ENCODE results near the gene GNPTAB. TPM values are rescaled to one million over a fixed set of nuclear protein-coding genes. Genes with fewer than 3 reads are reported as not detected.

The GNPTAB gene
- total and polyA plus RNA-seq, 2 of the 8 experiments (the other 6 are each of a cell fraction or from before 2014, with no cell fraction given), result 21.5 to 51.3 TPM

DNA sequence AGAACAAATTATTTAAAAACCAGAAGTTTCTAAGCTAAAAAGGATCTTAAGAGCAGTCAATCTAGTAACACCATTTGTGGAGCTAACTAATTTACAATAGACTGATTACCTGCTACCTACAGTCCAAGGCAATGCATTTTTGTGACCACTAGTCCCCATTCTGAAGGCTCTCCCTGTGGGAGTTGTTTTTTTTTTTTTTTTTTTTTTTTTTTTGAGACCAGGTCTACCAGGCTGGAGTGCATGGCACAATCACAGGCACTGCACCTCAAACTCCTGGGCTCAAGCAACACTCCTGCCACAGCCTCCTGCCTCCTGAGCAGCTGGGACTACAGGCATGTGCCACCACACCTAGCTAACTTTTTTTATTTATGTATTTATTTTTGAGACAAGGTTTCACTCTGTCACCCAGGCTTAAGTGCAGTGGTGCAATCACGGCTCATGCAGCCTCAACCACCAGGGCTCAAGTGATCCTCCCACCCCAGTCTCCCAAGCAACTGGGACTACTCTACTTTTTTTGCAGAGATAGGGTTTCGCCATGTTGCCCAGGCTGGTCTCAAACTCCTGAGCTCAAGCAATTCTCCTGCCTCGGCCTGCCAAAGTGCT lies 3.9 kb downstream of the GNPTAB start:
- Histone ChIP-seq H4K91ac (replicated peaks; ENCODE audit: insufficient read length, low read length) (no peak overlapping the region), H3K9ac (replicated peaks in 1 of 4; ENCODE audit: extremely low read depth in 1 of 4, low read depth in 3 of 4, low read length in 3 of 4) (no peak overlapping the region), H4K5ac (ENCODE audit: insufficient read length, low read depth, low read length) (peak overlapping the region; percentile 18), H2AFZ (ENCODE audit: low read length) (no peak overlapping the region), H3K23ac (ENCODE audit: insufficient read length) (no peak overlapping the region), H2BK120ac (replicated peaks; ENCODE audit: low read depth, low read length) (no peak overlapping the region), H3K79me1 (ENCODE audit: low read depth, low read length) (no peaks in the 10 kb centered on the region), H3K14ac (ENCODE audit: insufficient read length) (no peak overlapping the region), H3K4me2 (ENCODE audit: insufficient read depth in 1 of 2, low read depth in 2 of 2, low read length in 2 of 2) (peak overlapping the region in 1 of 2 experiments; percentile 31; a peak in 2 of 4 replicates), H3K4ac (replicated peaks; ENCODE audit: insufficient read length, low read depth, low read length) (no peak overlapping the region), H4K8ac (ENCODE audit: extremely low read depth, insufficient read depth, low read length) (no peak overlapping the region), H3K9me3 (ENCODE audit: insufficient read depth in 2 of 2, low read depth in 1 of 2, low read length in 1 of 2) (no peaks in the 10 kb centered on the region), H2BK5ac (ENCODE audit: low read depth, low read length) (0 out of 2 replicates have a peak overlapping the region, but pooled peaks have one; percentile 15), H3K79me2 (ENCODE audit: control insufficient read depth in 1 of 2, insufficient read depth in 2 of 2, low read length in 2 of 2) (peaks cover 3 to 62% of the 10 kb centered on the region in 2 experiments; a peak in 3 of 4 replicates), H2BK12ac (ENCODE audit: low read depth, low read length) (peak overlapping the region; percentile 42; the same call in 1 of the 2 replicates), H3K18ac (ENCODE audit: extremely low read depth, low read length) (peak overlapping the region; percentile 38; the same call in 1 of the 2 replicates), H4K20me1 (replicated peaks in 1 of 2; ENCODE audit: control insufficient read depth in 1 of 2, insufficient read depth in 2 of 2, low read length in 2 of 2) (peaks cover 0 to 1% of the 10 kb centered on the region in 2 experiments), H2AK5ac (ENCODE audit: low read depth, low read length) (no peak overlapping the region), H3K36me3 (ENCODE audit: control insufficient read depth in 2 of 4, insufficient read depth in 4 of 4, low read length in 3 of 4) (no peaks in the 10 kb centered on the region; a peak in 1 of 8 replicates), H3K27ac (ENCODE audit: low read depth, low read length) (no peak overlapping the region), H3K4me1 (replicated peaks in 1 of 4; ENCODE audit: control insufficient read depth in 3 of 4, insufficient read depth in 4 of 4, low read length in 3 of 4) (peaks cover 6 to 27% (median 17%) of the 10 kb centered on the region in 4 experiments), H3K4me3 (ENCODE audit: extremely low read depth in 1 of 4, insufficient read depth in 2 of 4, low read depth in 3 of 4, low read length in 4 of 4) (no peak overlapping the region), H3K27me3 (replicated peaks in 1 of 4; ENCODE audit: control insufficient read depth in 3 of 4, extremely low read depth in 1 of 4, insufficient read depth in 3 of 4, low read length in 3 of 4) (no peaks in the 10 kb centered on the region), H3K56ac (replicated peaks; ENCODE audit: insufficient read length, low read depth, low read length) (no peak overlapping the region), H2BK20ac (ENCODE audit: low read length) (0 out of 2 replicates have a peak overlapping the region, but pooled peaks have one; percentile 10), H3K23me2 (ENCODE audit: low read depth, low read length) (peaks cover 9% of the 10 kb centered on the region), H2BK15ac (ENCODE audit: low read length) (no peak overlapping the region)
- CTCF ChIA-PET (ENCODE audit: partially characterized antibody), result interaction anchor here (0.6 to 12.7 kb wide), 10 partner anchors 15 to 1079 kb away, joined by 3 to 190 read pairs (median 3); no protein-coding TSS in a partner anchor
- FAIRE-seq (no peak), DNase-seq (ENCODE audit: low read depth in 1 of 2, low spot score in 2 of 2) (no peak)
- 73% methylated on average over 3 of the region's 3 CpGs; no CpG with 5 or more reads in 1 of the 2 experiments for WGBS, 2 experiments (ENCODE audit: extremely low coverage in 1 of 2, insufficient coverage in 1 of 2, insufficient read length in 1 of 2, insufficient replicate concordance in 2 of 2, low coverage in 1 of 2, low lambda C conversion rate in 2 of 2, missing lambda C conversion rate in 1 of 2)
- POLR2A ChIA-PET (ENCODE audit: partially characterized antibody), result interaction anchor here (0.7 to 1.5 kb wide), 4 partner anchors 13 to 127 kb away, joined by 3 to 5 read pairs (median 3); no protein-coding TSS in a partner anchor
- TF ChIP-seq RXRA (IDR thresholded peaks at IDR 0.05; ENCODE audit: insufficient read depth, low read depth, low read length) (no peak), FOSL1 (IDR thresholded peaks at IDR 0.05; ENCODE audit: insufficient read depth, low read depth, low read length) (no peak), SP2 (IDR thresholded peaks at IDR 0.05; ENCODE audit: low read length) (no peak), SUZ12 (IDR thresholded peaks at IDR 0.05; ENCODE audit: low read length) (no peak), CBX5 (IDR thresholded peaks at IDR 0.05; ENCODE audit: low read depth, low read length) (no peak), CTBP2 (IDR thresholded peaks at IDR 0.05; ENCODE audit: borderline replicate concordance, insufficient read depth, insufficient read length, low read length) (no peak), RFX5 (IDR thresholded peaks at IDR 0.05; ENCODE audit: borderline replicate concordance, low read depth, low read length) (no peak), SP1 (IDR thresholded peaks at IDR 0.05; ENCODE audit: low read depth, low read length) (no peak), SIRT6 (IDR thresholded peaks at IDR 0.05; ENCODE audit: low read length) (no peak), SRF (IDR thresholded peaks at IDR 0.05; ENCODE audit: low read depth, low read length) (no peak), YY1 (IDR thresholded peaks at IDR 0.05; ENCODE audit: low read depth, low read length) (no peak)
- TF ChIP-seq, protein P1, sequence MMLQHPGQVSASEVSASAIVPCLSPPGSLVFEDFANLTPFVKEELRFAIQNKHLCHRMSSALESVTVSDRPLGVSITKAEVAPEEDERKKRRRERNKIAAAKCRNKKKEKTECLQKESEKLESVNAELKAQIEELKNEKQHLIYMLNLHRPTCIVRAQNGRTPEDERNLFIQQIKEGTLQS (IDR thresholded peaks at IDR 0.05; ENCODE audit: insufficient read depth, low read depth, low read length), result no peak
